ENCODE measurements around the gene NCEH1. TPM values are rescaled to one million over a fixed set of nuclear protein-coding genes. Genes with fewer than 3 reads are reported as not detected.

Gene NCEH1
- total and polyA plus RNA-seq, 4 donors: 1.1 to 32.3 (median 2.5) TPM

GRCh38 chr3:172750368-172751174 is 39.7 kb upstream of the NCEH1 start, which contains the start of gene ECT2:
ECT2 (plus strand) TSS chr3:172750726; CDS start chr3:172754531, 3,805 bp downstream.
- Histone ChIP-seq H3K27me3 (ENCODE audit: control insufficient read depth in 4 of 4, insufficient read depth in 4 of 4, low read length in 3 of 4) (no peaks in the 10 kb centered on the region), H3K9me3 (ENCODE audit: control insufficient read depth in 4 of 4, low read length in 3 of 4) (no peaks in the 10 kb centered on the region), H3K27ac (ENCODE audit: low read depth in 1 of 2, low read length in 2 of 2) (peak within 1 kb of the TSS; percentile 5 to 16), H3K4me1 (ENCODE audit: control insufficient read depth in 4 of 4, insufficient read depth in 4 of 4, low read length in 3 of 4) (peaks cover 0 to 16% (median 15%) of the 10 kb centered on the region in 4 donors), H3K36me3 (ENCODE audit: control insufficient read depth in 4 of 4, insufficient read depth in 3 of 4, low read depth in 1 of 4, low read length in 3 of 4) (no peaks in the 10 kb centered on the region), H3K4me3 (ENCODE audit: low read depth in 1 of 3, low read length in 3 of 3) (peak within 1 kb of the TSS; percentile 43 to 75 (median 64)), H3K9ac (ENCODE audit: low read depth in 1 of 2, low read length in 2 of 2) (peak within 1 kb of the TSS; percentile 53 to 82)
- whole genome bisulfite sequencing: under 1% methylated on average over 49 of the region's 49 CpGs
- DNase-seq (ENCODE audit: low spot score): peak; percentile 95
- TF ChIP-seq HNF4A (conservative IDR thresholded peaks at IDR 0.05): peak; percentile 7 to 14
- TF ChIP-seq RAD21 (IDR thresholded peaks at IDR 0.05): peak; percentile 61 to 65
- TF ChIP-seq FOXA1 (IDR thresholded peaks at IDR 0.05): peak; percentile 58
- TF ChIP-seq ZBTB33 (IDR thresholded peaks at IDR 0.05): peak; percentile 28
- peak; percentile 73 for TF ChIP-seq FOXA2 (IDR thresholded peaks at IDR 0.05)
- TF ChIP-seq CTCF (IDR thresholded peaks at IDR 0.05; ENCODE audit: low read depth, low read length, missing input control): peak; percentile 75
- peak; percentile 87 for TF ChIP-seq YY1 (IDR thresholded peaks at IDR 0.05)
- TF ChIP-seq SP1 (IDR thresholded peaks at IDR 0.05): peak; percentile 98
- no peak for TF ChIP-seq NR2F2 (IDR thresholded peaks at IDR 0.05)
- TF ChIP-seq JUND (IDR thresholded peaks at IDR 0.05): peak; percentile 35 to 50
- no peak for TF ChIP-seq TAF1 (conservative IDR thresholded peaks at IDR 0.05)
- peak in 1 of 2 donors; percentile 59 for TF ChIP-seq GABPA (IDR thresholded peaks at IDR 0.05 in 1 of 2, conservative IDR thresholded peaks at IDR 0.05 in 1 of 2)
- TF ChIP-seq ATF3 (IDR thresholded peaks at IDR 0.05): no peak
- TF ChIP-seq RXRA (IDR thresholded peaks at IDR 0.05): peak; percentile 32 to 40

GRCh38 chr3:172750069-172750367 is 39.2 kb upstream of the NCEH1 start:
- no peaks in the 10 kb centered on the region for H3K9me3 ChIP-seq (ENCODE audit: control insufficient read depth in 4 of 4, low read length in 3 of 4)
- peak overlapping the region; percentile 53 to 82 for H3K9ac ChIP-seq (ENCODE audit: low read depth in 1 of 2, low read length in 2 of 2)
- 14% methylated on average over 9 of the region's 9 CpGs for WGBS
- no peaks in the 10 kb centered on the region for H3K36me3 ChIP-seq (ENCODE audit: control insufficient read depth in 4 of 4, insufficient read depth in 3 of 4, low read depth in 1 of 4, low read length in 3 of 4)
- no peak for DNase-seq (ENCODE audit: low spot score)
- peak overlapping the region; percentile 5 to 16 for H3K27ac ChIP-seq (ENCODE audit: low read depth in 1 of 2, low read length in 2 of 2)
- peak overlapping the region; percentile 27 to 75 (median 47) for H3K4me3 ChIP-seq (ENCODE audit: low read depth in 1 of 3, low read length in 3 of 3)
- TF ChIP-seq SP1 (IDR thresholded peaks at IDR 0.05) (no peak), GABPA (IDR thresholded peaks at IDR 0.05 in 1 of 2, conservative IDR thresholded peaks at IDR 0.05 in 1 of 2) (no peak), MAX (IDR thresholded peaks at IDR 0.05) (no peak), NR2F2 (IDR thresholded peaks at IDR 0.05) (no peak), FOXA2 (IDR thresholded peaks at IDR 0.05) (no peak), RAD21 (IDR thresholded peaks at IDR 0.05) (no peak), TAF1 (conservative IDR thresholded peaks at IDR 0.05) (no peak), FOXA1 (IDR thresholded peaks at IDR 0.05) (no peak), HNF4G (IDR thresholded peaks at IDR 0.05) (no peak), RXRA (IDR thresholded peaks at IDR 0.05) (no peak), ATF3 (IDR thresholded peaks at IDR 0.05) (no peak), EGR1 (IDR thresholded peaks at IDR 0.05; ENCODE audit: low read depth in 2 of 2) (no peak), REST (IDR thresholded peaks at IDR 0.05) (no peak)
- H3K27me3 ChIP-seq (ENCODE audit: control insufficient read depth in 4 of 4, insufficient read depth in 4 of 4, low read length in 3 of 4): no peaks in the 10 kb centered on the region
- peaks cover 0 to 16% (median 15%) of the 10 kb centered on the region in 4 donors for H3K4me1 ChIP-seq (ENCODE audit: control insufficient read depth in 4 of 4, insufficient read depth in 4 of 4, low read length in 3 of 4)

Data from liver (tissue), 9 donors.